Measurements from ENCODE around the gene ZFP42. TPM values are rescaled to one million over a fixed set of nuclear protein-coding genes. Genes with fewer than 3 reads are reported as not detected.
"Not testable (repeated sequence)": the region's sequence is repeated elsewhere in the genome, so short reads cannot be mapped to it uniquely, and the experiment has no call there.

The ZFP42 gene
- total and polyA plus RNA-seq, 2 donors: 0.02 to 0.05 TPM

GRCh38 chr4:188032170-188032569 is 36.6 kb downstream of the ZFP42 start:
- H3K9me3 ChIP-seq (ENCODE audit: control insufficient read depth in 2 of 2, insufficient read depth in 1 of 2, low read length in 1 of 2): peaks cover 1 to 6% of the 10 kb centered on the region in 2 donors
- no peak overlapping the region for H3K4me3 ChIP-seq (ENCODE audit: low read length in 2 of 2)
- H3K4me1 ChIP-seq (ENCODE audit: control insufficient read depth in 2 of 2, insufficient read depth in 2 of 2, low read length in 2 of 2): no peaks in the 10 kb centered on the region
- H3K27ac ChIP-seq (ENCODE audit: low read depth in 1 of 2, low read length in 1 of 2): no peak overlapping the region
- 11% methylated on average over 12 of the region's 12 CpGs for WGBS
- no peak for DNase-seq (ENCODE audit: low read depth in 6 of 9, low spot score in 9 of 9)
- H3K36me3 ChIP-seq (ENCODE audit: control insufficient read depth in 2 of 2, insufficient read depth in 2 of 2, low read length in 1 of 2): no peaks in the 10 kb centered on the region
- H3K27me3 ChIP-seq (ENCODE audit: control insufficient read depth in 2 of 2, insufficient read depth in 1 of 2, low read length in 1 of 2): peaks cover 0 to 6% of the 10 kb centered on the region in 2 donors

GRCh38 chr4:188032583-188032982 is 37.0 kb downstream of the ZFP42 start:
- Histone ChIP-seq H3K36me3 (ENCODE audit: control insufficient read depth in 2 of 2, insufficient read depth in 2 of 2, low read length in 1 of 2) (no peaks in the 10 kb centered on the region), H3K4me1 (ENCODE audit: control insufficient read depth in 2 of 2, insufficient read depth in 2 of 2, low read length in 2 of 2) (no peaks in the 10 kb centered on the region), H3K9me3 (ENCODE audit: control insufficient read depth in 2 of 2, insufficient read depth in 1 of 2, low read length in 1 of 2) (peaks cover 1 to 6% of the 10 kb centered on the region in 2 donors), H3K27me3 (ENCODE audit: control insufficient read depth in 2 of 2, insufficient read depth in 1 of 2, low read length in 1 of 2) (peaks cover 0 to 6% of the 10 kb centered on the region in 2 donors), H3K27ac (ENCODE audit: low read depth in 1 of 2, low read length in 1 of 2) (no peak overlapping the region), H3K4me3 (ENCODE audit: low read length in 2 of 2) (no peak overlapping the region)
- DNase-seq (ENCODE audit: low read depth in 6 of 9, low spot score in 9 of 9): no peak
- 28% methylated on average over 16 of the region's 16 CpGs for WGBS

- no peak for DNase-seq (ENCODE audit: low read depth in 6 of 9, low spot score in 9 of 9)
- peaks cover 0 to 2% of the 10 kb centered on the region in 2 donors for H3K27me3 ChIP-seq (ENCODE audit: control insufficient read depth in 2 of 2, insufficient read depth in 1 of 2, low read length in 1 of 2)
- peaks cover 0 to 25% of the 10 kb centered on the region in 2 donors for H3K9me3 ChIP-seq (ENCODE audit: control insufficient read depth in 2 of 2, insufficient read depth in 1 of 2, low read length in 1 of 2)
- no peaks in the 10 kb centered on the region for H3K36me3 ChIP-seq (ENCODE audit: control insufficient read depth in 2 of 2, insufficient read depth in 2 of 2, low read length in 1 of 2)
- H3K27ac ChIP-seq (ENCODE audit: low read depth in 1 of 2, low read length in 1 of 2): no peak overlapping the region
- WGBS: 81% methylated on average over 12 of the region's 12 CpGs
- no peaks in the 10 kb centered on the region for H3K4me1 ChIP-seq (ENCODE audit: control insufficient read depth in 2 of 2, insufficient read depth in 2 of 2, low read length in 2 of 2)
- H3K4me3 ChIP-seq (ENCODE audit: low read length in 2 of 2): no peak overlapping the region
Observed at GRCh38 chr4:188037003-188037713, 41.6 kb downstream of the ZFP42 start.

- H3K9me3 ChIP-seq (ENCODE audit: control insufficient read depth in 2 of 2, insufficient read depth in 1 of 2, low read length in 1 of 2): peaks cover 0 to 46% of the 10 kb centered on the region in 2 donors
- no peaks in the 10 kb centered on the region for H3K4me1 ChIP-seq (ENCODE audit: control insufficient read depth in 2 of 2, insufficient read depth in 2 of 2, low read length in 2 of 2)
- H3K4me3 ChIP-seq (ENCODE audit: low read length in 2 of 2): no peak overlapping the region
- H3K27ac ChIP-seq (ENCODE audit: low read depth in 1 of 2, low read length in 1 of 2): no peak overlapping the region
- 95% methylated on average over 21 of the region's 21 CpGs for WGBS
- no peaks in the 10 kb centered on the region for H3K27me3 ChIP-seq (ENCODE audit: control insufficient read depth in 2 of 2, insufficient read depth in 1 of 2, low read length in 1 of 2)
- H3K36me3 ChIP-seq (ENCODE audit: control insufficient read depth in 2 of 2, insufficient read depth in 2 of 2, low read length in 1 of 2): no peaks in the 10 kb centered on the region
- DNase-seq (ENCODE audit: low read depth in 6 of 9, low spot score in 9 of 9): no peak
Observed at GRCh38 chr4:188041721-188042120, 46.1 kb downstream of the ZFP42 start.

DNA sequence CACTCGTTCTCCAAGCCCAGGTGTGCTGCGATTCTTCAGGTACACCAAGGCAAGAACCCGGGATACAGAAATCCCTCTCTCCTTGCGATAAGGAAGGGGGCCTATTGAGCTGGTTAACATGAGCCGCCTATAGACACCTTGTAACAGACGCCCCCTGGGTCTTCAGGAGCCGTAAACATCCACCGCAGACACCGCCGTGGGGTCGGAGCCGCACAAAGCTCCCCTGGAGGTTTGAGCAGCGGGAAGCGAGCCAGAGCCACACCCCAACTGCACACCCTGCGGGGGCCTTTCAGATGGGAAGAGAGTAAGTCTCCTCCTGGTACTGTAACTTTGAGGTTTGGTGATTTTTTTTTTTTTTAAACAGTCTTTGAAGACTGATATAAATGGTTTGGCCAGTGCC is 46.6 kb downstream of the ZFP42 start:
- H3K4me3 ChIP-seq (ENCODE audit: low read length in 2 of 2): no peak overlapping the region
- 80% methylated on average over 15 of the region's 15 CpGs for WGBS
- no peak for DNase-seq (ENCODE audit: low read depth in 6 of 9, low spot score in 9 of 9)
- no peaks in the 10 kb centered on the region for H3K27me3 ChIP-seq (ENCODE audit: control insufficient read depth in 2 of 2, insufficient read depth in 1 of 2, low read length in 1 of 2)
- no peak overlapping the region for H3K27ac ChIP-seq (ENCODE audit: low read depth in 1 of 2, low read length in 1 of 2)
- H3K9me3 ChIP-seq (ENCODE audit: control insufficient read depth in 2 of 2, insufficient read depth in 1 of 2, low read length in 1 of 2): peaks cover 0 to 46% of the 10 kb centered on the region in 2 donors
- H3K36me3 ChIP-seq (ENCODE audit: control insufficient read depth in 2 of 2, insufficient read depth in 2 of 2, low read length in 1 of 2): no peaks in the 10 kb centered on the region
- no peaks in the 10 kb centered on the region for H3K4me1 ChIP-seq (ENCODE audit: control insufficient read depth in 2 of 2, insufficient read depth in 2 of 2, low read length in 2 of 2)

DNA sequence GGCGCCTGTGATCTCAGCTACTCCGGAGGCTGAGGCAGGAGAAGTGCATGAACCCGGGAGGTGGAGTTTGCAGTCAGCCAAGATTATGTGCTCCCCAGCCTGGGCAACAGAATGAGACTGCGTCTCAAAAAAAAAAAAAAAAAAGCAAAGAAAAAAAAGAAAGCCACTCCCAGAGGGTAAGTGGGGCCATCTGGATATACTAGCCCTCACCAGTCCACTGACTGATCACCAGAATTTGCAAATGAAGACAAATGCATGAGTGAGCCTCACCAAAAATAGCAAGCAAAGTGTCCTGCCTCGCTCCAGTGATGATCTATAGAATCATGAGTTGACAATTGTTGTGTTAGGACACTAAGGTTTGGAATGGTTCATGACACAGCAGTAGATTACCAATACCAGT is 47.6 kb downstream of the ZFP42 start:
- DNase-seq (ENCODE audit: low read depth in 6 of 9, low spot score in 9 of 9): no peak
- WGBS: 88% methylated on average over 5 of the region's 5 CpGs
- Histone ChIP-seq H3K4me1 (ENCODE audit: control insufficient read depth in 2 of 2, insufficient read depth in 2 of 2, low read length in 2 of 2) (no peaks in the 10 kb centered on the region), H3K4me3 (ENCODE audit: low read length in 2 of 2) (no peak overlapping the region), H3K27me3 (ENCODE audit: control insufficient read depth in 2 of 2, insufficient read depth in 1 of 2, low read length in 1 of 2) (no peaks in the 10 kb centered on the region), H3K27ac (ENCODE audit: low read depth in 1 of 2, low read length in 1 of 2) (no peak overlapping the region), H3K36me3 (ENCODE audit: control insufficient read depth in 2 of 2, insufficient read depth in 2 of 2, low read length in 1 of 2) (no peaks in the 10 kb centered on the region), H3K9me3 (ENCODE audit: control insufficient read depth in 2 of 2, insufficient read depth in 1 of 2, low read length in 1 of 2) (peaks cover 0 to 46% of the 10 kb centered on the region in 2 donors)

DNA sequence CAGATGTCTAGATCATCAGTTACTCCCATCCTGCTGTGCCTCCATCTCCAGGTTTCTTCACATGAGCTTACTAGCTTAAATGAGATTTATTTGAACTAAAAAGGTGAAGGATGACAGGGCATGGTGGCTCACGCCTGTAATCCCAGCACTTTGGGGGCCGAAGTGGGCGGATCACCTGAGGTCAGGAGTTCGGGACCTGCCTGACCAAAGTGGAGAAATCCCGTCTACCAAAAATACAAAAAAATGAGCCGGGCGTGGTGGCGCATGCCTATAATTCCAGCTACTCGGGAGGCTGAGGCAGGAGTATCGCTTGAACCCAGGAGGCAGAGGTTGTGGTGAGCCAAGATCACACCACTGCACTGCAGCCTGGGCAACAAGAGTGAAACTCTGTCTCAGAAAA is 49.9 kb downstream of the ZFP42 start:
- not testable (repeated sequence) for H3K4me3 ChIP-seq (ENCODE audit: low read length in 2 of 2); H3K4me1 ChIP-seq (ENCODE audit: control insufficient read depth in 2 of 2, insufficient read depth in 2 of 2, low read length in 2 of 2); H3K27ac ChIP-seq (ENCODE audit: low read depth in 1 of 2, low read length in 1 of 2); DNase-seq (ENCODE audit: low read depth in 6 of 9, low spot score in 9 of 9); H3K27me3 ChIP-seq (ENCODE audit: control insufficient read depth in 2 of 2, insufficient read depth in 1 of 2, low read length in 1 of 2); H3K36me3 ChIP-seq (ENCODE audit: control insufficient read depth in 2 of 2, insufficient read depth in 2 of 2, low read length in 1 of 2)
- peaks cover 0 to 38% of the 10 kb centered on the region in 2 donors for H3K9me3 ChIP-seq (ENCODE audit: control insufficient read depth in 2 of 2, insufficient read depth in 1 of 2, low read length in 1 of 2)
- WGBS: 96% methylated on average over 10 of the region's 10 CpGs

GRCh38 chr4:188046657-188047056 is 51.1 kb downstream of the ZFP42 start:
- Histone ChIP-seq H3K27me3 (ENCODE audit: control insufficient read depth in 2 of 2, insufficient read depth in 1 of 2, low read length in 1 of 2) (no peaks in the 10 kb centered on the region), H3K27ac (ENCODE audit: low read depth in 1 of 2, low read length in 1 of 2) (no peak overlapping the region), H3K4me3 (ENCODE audit: low read length in 2 of 2) (no peak overlapping the region), H3K36me3 (ENCODE audit: control insufficient read depth in 2 of 2, insufficient read depth in 2 of 2, low read length in 1 of 2) (no peaks in the 10 kb centered on the region), H3K4me1 (ENCODE audit: control insufficient read depth in 2 of 2, insufficient read depth in 2 of 2, low read length in 2 of 2) (no peaks in the 10 kb centered on the region), H3K9me3 (ENCODE audit: control insufficient read depth in 2 of 2, insufficient read depth in 1 of 2, low read length in 1 of 2) (peaks cover 0 to 28% of the 10 kb centered on the region in 2 donors)
- no peak for DNase-seq (ENCODE audit: low read depth in 6 of 9, low spot score in 9 of 9)
- WGBS: 75% methylated on average over 3 of the region's 3 CpGs

GRCh38 chr4:188053302-188053701 is 57.7 kb downstream of the ZFP42 start:
- H3K9me3 ChIP-seq (ENCODE audit: control insufficient read depth in 2 of 2, insufficient read depth in 1 of 2, low read length in 1 of 2): peaks cover 1 to 3% of the 10 kb centered on the region in 2 donors
- no peaks in the 10 kb centered on the region for H3K4me1 ChIP-seq (ENCODE audit: control insufficient read depth in 2 of 2, insufficient read depth in 2 of 2, low read length in 2 of 2)
- no peak for DNase-seq (ENCODE audit: low read depth in 6 of 9, low spot score in 9 of 9)
- no peak overlapping the region for H3K4me3 ChIP-seq (ENCODE audit: low read length in 2 of 2)
- no peak overlapping the region for H3K27ac ChIP-seq (ENCODE audit: low read depth in 1 of 2, low read length in 1 of 2)
- H3K36me3 ChIP-seq (ENCODE audit: control insufficient read depth in 2 of 2, insufficient read depth in 2 of 2, low read length in 1 of 2): no peaks in the 10 kb centered on the region
- 89% methylated on average over 9 of the region's 9 CpGs for WGBS
- no peaks in the 10 kb centered on the region for H3K27me3 ChIP-seq (ENCODE audit: control insufficient read depth in 2 of 2, insufficient read depth in 1 of 2, low read length in 1 of 2)
